A549 treated with CpdA at 1 μM for 4 hours (cell line): ENCODE measurements around the gene C1QA. TPM values are rescaled to one million over a fixed set of nuclear protein-coding genes. Genes with fewer than 3 reads are reported as not detected.

Experiments used
- total RNA-seq: library from RNA; stranded (reverse); fragments of 200-300 nt; extraction: Qiagen RNA extraction; gene quantifications from 5 replicates; pipeline ENCODE4 v1.2.3, GENCODE V29; 2022; ENCODE audit warnings: low read depth

The C1QA gene
- not detected in 5 replicates for total RNA-seq

GRCh38 chr1:22636353-22636752, at the start of gene C1QA:
Gene C1QA (plus strand): TSS chr1:22636628. CDS start chr1:22637617, 989 bp downstream.

GRCh38 chr1:22643381-22643780, 7.0 kb downstream of the C1QA start, which contains the start of gene C1QC:
Gene C1QC (plus strand): TSS chr1:22643633. CDS start chr1:22644024, 391 bp downstream.

GRCh38 chr1:22652881-22653316, 16.5 kb downstream of the C1QA start, which contains the start of gene C1QB:
Gene C1QB (plus strand): TSS chr1:22653236. CDS start chr1:22659463, 6,227 bp downstream.

Other genes with a start within 250 kb of the C1QA start
- 5.6 to 6.5 TPM (median 5.9 TPM) in 5 replicates for gene ZBTB40, start 184.8 kb upstream of the C1QA start, total RNA-seq
- 0.01 to 0.03 TPM in 2 of 5 replicates, not detected in the others for gene EPHA8, start 73.1 kb upstream of the C1QA start, total RNA-seq
- gene C1QC, start 7.0 kb downstream of the C1QA start, total RNA-seq: not detected in 5 replicates
- gene C1QB, start 16.6 kb downstream of the C1QA start, total RNA-seq: not detected in 5 replicates
- 44.5 to 64.1 TPM (median 52.7 TPM) in 5 replicates for gene EPHB2, start 74.2 kb downstream of the C1QA start, total RNA-seq